HEK293 (cell line): Measurements from ENCODE around the gene LCA5L.
A peak's percentile ranks its signal among the peaks of the same experiment; 100 is the strongest.

Source experiments
- CTCF ChIA-PET: fragments of 350-600 bp; formaldehyde crosslinking; extraction: SDS; loops from one replicate; lab custom pipeline; 2021; ENCODE audit warnings: antibody characterized with exemption; lab: Yijun Ruan, JAX
- POLR2A ChIA-PET: fragments of 300-600 bp; formaldehyde crosslinking; extraction: SDS; loops from one replicate; lab custom pipeline; 2020; ENCODE audit warnings: antibody characterized with exemption, inconsistent platforms; lab: Yijun Ruan, JAX
- H3K27ac ChIP-seq: fragments of 200-500 bp; sonication (Bioruptor generic); 2 replicates; pipeline ENCODE4 v1.5.1; 2014; ENCODE audit warnings: low read depth, low read length, control low read depth, inconsistent platforms; ENCODE audit errors: extremely low read depth
- H3K36me3 ChIP-seq, 2 experiments: fragments of 200-500 bp in 1 of 2; sonication (Bioruptor generic) in 1 of 2; 1 replicate in 1 of 2; 2 replicates in 1 of 2; pipeline ENCODE4 v1.5.1; 2014 to 2017; ENCODE audit warnings: inconsistent platforms in 2 of 2, low read length in 2 of 2; ENCODE audit not compliant: control insufficient read depth in 2 of 2, insufficient read depth in 1 of 2
- H3K4me1 ChIP-seq: fragments of 200-500 bp; sonication (Bioruptor generic); 2 replicates; pipeline ENCODE4 v1.5.1; 2014; ENCODE audit warnings: mild to moderate bottlenecking, low read length, inconsistent platforms; ENCODE audit not compliant: control insufficient read depth, insufficient read depth
- H3K4me3 ChIP-seq: 2 replicates; pipeline ENCODE4 v1.5.1; 2011; ENCODE audit warnings: low read depth, mild to moderate bottlenecking, control low read depth, low read length, moderate library complexity
- H3K9me3 ChIP-seq: fragments of 200-500 bp; sonication (Bioruptor generic); 2 replicates; pipeline ENCODE4 v1.5.1; 2014; ENCODE audit warnings: low read depth, low read length, inconsistent platforms; ENCODE audit not compliant: control insufficient read depth, insufficient read depth
- SCRT1 ChIP-seq: fragments of 450-650 bp; formaldehyde crosslinking; IDR thresholded peaks from 2 replicates; pipeline ENCODE4 v1.5.1; 2016; ENCODE audit warnings: missing biosample characterization, missing genetic modification characterization, borderline replicate concordance
- YY1 ChIP-seq: fragments of 450-650 bp; formaldehyde crosslinking; IDR thresholded peaks from 2 replicates; pipeline ENCODE4 v1.5.1; 2018; ENCODE audit warnings: missing biosample characterization, missing genetic modification characterization
- ZBTB48 ChIP-seq: fragments of 450-650 bp; formaldehyde crosslinking; IDR thresholded peaks from 2 replicates; pipeline ENCODE4 v1.5.1; 2016; ENCODE audit warnings: missing biosample characterization, missing genetic modification characterization
- ZFP41 ChIP-seq: fragments of 450-650 bp; formaldehyde crosslinking; IDR thresholded peaks from 2 replicates; pipeline ENCODE4 v1.5.1; 2016; ENCODE audit warnings: missing biosample characterization, missing genetic modification characterization, borderline replicate concordance
- ZNF138 ChIP-seq: fragments of 450-650 bp; formaldehyde crosslinking; IDR thresholded peaks from 2 replicates; pipeline ENCODE4 v1.5.1; 2016; ENCODE audit warnings: missing biosample characterization, missing genetic modification characterization, borderline replicate concordance
- ZNF169 ChIP-seq: fragments of 450-650 bp; formaldehyde crosslinking; IDR thresholded peaks from 2 replicates; pipeline ENCODE4 v1.5.1; 2016; ENCODE audit warnings: missing biosample characterization, missing genetic modification characterization
- ZNF174 ChIP-seq: fragments of 450-650 bp; formaldehyde crosslinking; IDR thresholded peaks from 2 replicates; pipeline ENCODE4 v1.5.0; 2017; ENCODE audit warnings: missing biosample characterization, mild to moderate bottlenecking, missing genetic modification characterization
- ZNF2 ChIP-seq: fragments of 450-650 bp; formaldehyde crosslinking; IDR thresholded peaks from 2 replicates; pipeline ENCODE4 v1.5.1; 2016; ENCODE audit warnings: missing biosample characterization, missing genetic modification characterization
- ZNF211 ChIP-seq: fragments of 450-650 bp; formaldehyde crosslinking; IDR thresholded peaks from 2 replicates; pipeline ENCODE4 v1.5.1; 2016; ENCODE audit warnings: low read depth, missing biosample characterization, missing genetic modification characterization
- ZNF350 ChIP-seq: fragments of 450-650 bp; formaldehyde crosslinking; IDR thresholded peaks from 2 replicates; pipeline ENCODE4 v1.5.0; 2017; ENCODE audit warnings: missing biosample characterization, mild to moderate bottlenecking, missing genetic modification characterization
- ZNF404 ChIP-seq: fragments of 450-650 bp; formaldehyde crosslinking; IDR thresholded peaks from 2 replicates; pipeline ENCODE4 v1.5.1; 2017; ENCODE audit warnings: missing biosample characterization, missing genetic modification characterization
- ZNF48 ChIP-seq: fragments of 450-650 bp; formaldehyde crosslinking; IDR thresholded peaks from 2 replicates; pipeline ENCODE4 v1.5.1; 2016; ENCODE audit warnings: missing biosample characterization, missing genetic modification characterization
- ZNF830 ChIP-seq: fragments of 450-650 bp; IDR thresholded peaks from 2 replicates; pipeline ENCODE4 v1.5.0; 2018; ENCODE audit warnings: missing biosample characterization, missing genetic modification characterization, low read depth, mild to moderate bottlenecking, moderate library complexity
- TF ChIP-seq, protein P1 (sequence below): fragments of 450-650 bp; formaldehyde crosslinking; IDR thresholded peaks from 2 replicates; pipeline ENCODE4 v1.5.1; 2016; ENCODE audit warnings: missing biosample characterization, missing genetic modification characterization, low read depth
- TF ChIP-seq, protein P2 (sequence below): fragments of 450-650 bp; formaldehyde crosslinking; conservative IDR thresholded peaks from 2 replicates; pipeline ENCODE4 v1.5.1; 2016; ENCODE audit warnings: low read depth, missing biosample characterization, missing genetic modification characterization
- TF ChIP-seq, protein P3 (sequence below): fragments of 450-650 bp; formaldehyde crosslinking; IDR thresholded peaks from 2 replicates; pipeline ENCODE4 v1.5.1; 2016; ENCODE audit warnings: missing biosample characterization, missing genetic modification characterization
- TF ChIP-seq, protein P4 (sequence below): fragments of 450-650 bp; formaldehyde crosslinking; IDR thresholded peaks from 2 replicates; pipeline ENCODE4 v1.5.1; 2016; ENCODE audit warnings: missing biosample characterization, missing genetic modification characterization
- TF ChIP-seq, protein P5 (sequence below): fragments of 450-650 bp; formaldehyde crosslinking; IDR thresholded peaks from 2 replicates; pipeline ENCODE4 v1.5.1; 2016; ENCODE audit warnings: missing biosample characterization, missing genetic modification characterization
- TF ChIP-seq, protein P6 (sequence below): fragments of 450-650 bp; formaldehyde crosslinking; IDR thresholded peaks from 2 replicates; pipeline ENCODE4 v1.5.1; 2016; ENCODE audit warnings: missing biosample characterization, missing genetic modification characterization, borderline replicate concordance

The LCA5L gene

DNA sequence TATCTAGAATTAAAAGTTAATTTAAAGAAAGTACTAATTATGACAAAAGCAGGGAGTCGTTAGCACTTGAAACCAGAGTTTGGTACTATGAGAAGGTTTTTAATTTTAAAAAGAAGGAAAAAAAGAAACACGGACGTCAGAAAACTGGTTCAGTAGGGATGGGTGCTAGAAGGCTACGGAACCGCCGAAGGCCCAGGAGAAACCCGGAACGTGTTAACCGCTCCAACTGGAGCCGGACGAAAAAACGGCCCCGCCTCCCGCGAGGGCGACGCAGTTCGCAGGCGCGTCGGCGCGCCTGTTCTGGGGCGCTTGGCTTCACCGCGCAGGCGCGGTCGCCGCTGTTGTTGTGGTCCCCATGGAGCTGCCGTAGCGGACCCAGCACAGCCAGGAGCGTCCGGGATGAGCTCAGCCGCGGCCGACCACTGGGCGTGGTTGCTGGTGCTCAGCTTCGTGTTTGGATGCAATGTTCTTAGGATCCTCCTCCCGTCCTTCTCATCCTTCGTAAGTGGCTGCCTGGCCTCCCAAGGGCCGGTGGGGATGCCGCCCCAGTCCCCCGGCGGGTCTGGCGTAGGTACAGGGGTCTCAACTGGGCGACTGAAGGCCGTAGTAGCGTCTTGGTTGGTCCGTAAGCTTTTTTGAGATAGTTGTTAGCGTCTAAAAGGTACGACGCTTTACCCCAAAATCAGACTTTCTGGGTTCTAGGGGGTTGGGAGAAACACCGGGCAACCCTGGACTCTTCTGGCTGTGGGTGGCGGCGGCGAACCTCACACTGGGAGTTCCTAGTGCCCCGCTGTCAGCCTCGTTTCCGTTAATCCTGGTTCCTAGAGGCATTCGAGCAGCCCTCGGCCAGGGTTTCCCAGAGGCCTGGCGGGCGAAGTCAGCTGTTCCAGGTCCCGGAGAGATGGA is 65.3 kb downstream of the LCA5L start:
- ChIA-PET CTCF (interaction anchor here (0.7 to 1.3 kb wide), 4 partner anchors 12 to 61 kb away, joined by 3 read pairs; no protein-coding TSS in a partner anchor), POLR2A (interaction anchor here (0.5 to 1.9 kb wide), 17 partner anchors 12 to 414 kb away, joined by 3 to 29 read pairs (median 3); partner anchors contain the start of genes BRWD1, HMGN1 and PSMG1)
- no peaks in the 10 kb centered on the region; a peak in 1 of 3 replicates for H3K36me3 ChIP-seq
- peak overlapping the region; percentile 72 for H3K4me3 ChIP-seq
- no peaks in the 10 kb centered on the region for H3K9me3 ChIP-seq
- peaks cover 2% of the 10 kb centered on the region; the same call in 1 of the 2 replicates for H3K4me1 ChIP-seq
- H3K27ac ChIP-seq: peak overlapping the region; percentile 53
- TF ChIP-seq ZNF830 (tag by site-specific recombination): no peak
- no peak for TF ChIP-seq ZNF350
- no peak for TF ChIP-seq SCRT1 (tag by site-specific recombination)
- peak; percentile 30; the same call in 1 of the 2 replicates for TF ChIP-seq ZNF2
- TF ChIP-seq, protein P1, sequence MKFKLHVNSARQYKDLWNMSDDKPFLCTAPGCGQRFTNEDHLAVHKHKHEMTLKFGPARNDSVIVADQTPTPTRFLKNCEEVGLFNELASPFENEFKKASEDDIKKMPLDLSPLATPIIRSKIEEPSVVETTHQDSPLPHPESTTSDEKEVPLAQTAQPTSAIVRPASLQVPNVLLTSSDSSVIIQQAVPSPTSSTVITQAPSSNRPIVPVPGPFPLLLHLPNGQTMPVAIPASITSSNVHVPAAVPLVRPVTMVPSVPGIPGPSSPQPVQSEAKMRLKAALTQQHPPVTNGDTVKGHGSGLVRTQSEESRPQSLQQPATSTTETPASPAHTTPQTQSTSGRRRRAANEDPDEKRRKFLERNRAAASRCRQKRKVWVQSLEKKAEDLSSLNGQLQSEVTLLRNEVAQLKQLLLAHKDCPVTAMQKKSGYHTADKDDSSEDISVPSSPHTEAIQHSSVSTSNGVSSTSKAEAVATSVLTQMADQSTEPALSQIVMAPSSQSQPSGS (tag by site-specific recombination): no peak
- TF ChIP-seq, protein P2, sequence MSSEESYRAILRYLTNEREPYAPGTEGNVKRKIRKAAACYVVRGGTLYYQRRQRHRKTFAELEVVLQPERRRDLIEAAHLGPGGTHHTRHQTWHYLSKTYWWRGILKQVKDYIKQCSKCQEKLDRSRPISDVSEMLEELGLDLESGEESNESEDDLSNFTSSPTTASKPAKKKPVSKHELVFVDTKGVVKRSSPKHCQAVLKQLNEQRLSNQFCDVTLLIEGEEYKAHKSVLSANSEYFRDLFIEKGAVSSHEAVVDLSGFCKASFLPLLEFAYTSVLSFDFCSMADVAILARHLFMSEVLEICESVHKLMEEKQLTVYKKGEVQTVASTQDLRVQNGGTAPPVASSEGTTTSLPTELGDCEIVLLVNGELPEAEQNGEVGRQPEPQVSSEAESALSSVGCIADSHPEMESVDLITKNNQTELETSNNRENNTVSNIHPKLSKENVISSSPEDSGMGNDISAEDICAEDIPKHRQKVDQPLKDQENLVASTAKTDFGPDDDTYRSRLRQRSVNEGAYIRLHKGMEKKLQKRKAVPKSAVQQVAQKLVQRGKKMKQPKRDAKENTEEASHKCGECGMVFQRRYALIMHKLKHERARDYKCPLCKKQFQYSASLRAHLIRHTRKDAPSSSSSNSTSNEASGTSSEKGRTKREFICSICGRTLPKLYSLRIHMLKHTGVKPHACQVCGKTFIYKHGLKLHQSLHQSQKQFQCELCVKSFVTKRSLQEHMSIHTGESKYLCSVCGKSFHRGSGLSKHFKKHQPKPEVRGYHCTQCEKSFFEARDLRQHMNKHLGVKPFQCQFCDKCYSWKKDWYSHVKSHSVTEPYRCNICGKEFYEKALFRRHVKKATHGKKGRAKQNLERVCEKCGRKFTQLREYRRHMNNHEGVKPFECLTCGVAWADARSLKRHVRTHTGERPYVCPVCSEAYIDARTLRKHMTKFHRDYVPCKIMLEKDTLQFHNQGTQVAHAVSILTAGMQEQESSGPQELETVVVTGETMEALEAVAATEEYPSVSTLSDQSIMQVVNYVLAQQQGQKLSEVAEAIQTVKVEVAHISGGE (tag by site-specific recombination): peak; percentile 72
- TF ChIP-seq, protein P3, sequence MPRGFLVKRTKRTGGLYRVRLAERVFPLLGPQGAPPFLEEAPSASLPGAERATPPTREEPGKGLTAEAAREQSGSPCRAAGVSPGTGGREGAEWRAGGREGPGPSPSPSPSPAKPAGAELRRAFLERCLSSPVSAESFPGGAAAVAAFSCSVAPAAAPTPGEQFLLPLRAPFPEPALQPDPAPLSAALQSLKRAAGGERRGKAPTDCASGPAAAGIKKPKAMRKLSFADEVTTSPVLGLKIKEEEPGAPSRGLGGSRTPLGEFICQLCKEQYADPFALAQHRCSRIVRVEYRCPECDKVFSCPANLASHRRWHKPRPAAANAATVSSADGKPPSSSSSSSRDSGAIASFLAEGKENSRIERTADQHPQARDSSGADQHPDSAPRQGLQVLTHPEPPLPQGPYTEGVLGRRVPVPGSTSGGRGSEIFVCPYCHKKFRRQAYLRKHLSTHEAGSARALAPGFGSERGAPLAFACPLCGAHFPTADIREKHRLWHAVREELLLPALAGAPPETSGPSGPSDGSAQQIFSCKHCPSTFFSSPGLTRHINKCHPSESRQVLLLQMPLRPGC: 0 out of 2 replicates have a peak, but pooled peaks have one; percentile 12
- no peak for TF ChIP-seq YY1 (tag by site-specific recombination)
- peak; percentile 54; the same call in 1 of the 2 replicates for TF ChIP-seq ZBTB48 (tag by site-specific recombination)
- TF ChIP-seq ZNF174 (tag by site-specific recombination): no peak
- TF ChIP-seq, protein P4, sequence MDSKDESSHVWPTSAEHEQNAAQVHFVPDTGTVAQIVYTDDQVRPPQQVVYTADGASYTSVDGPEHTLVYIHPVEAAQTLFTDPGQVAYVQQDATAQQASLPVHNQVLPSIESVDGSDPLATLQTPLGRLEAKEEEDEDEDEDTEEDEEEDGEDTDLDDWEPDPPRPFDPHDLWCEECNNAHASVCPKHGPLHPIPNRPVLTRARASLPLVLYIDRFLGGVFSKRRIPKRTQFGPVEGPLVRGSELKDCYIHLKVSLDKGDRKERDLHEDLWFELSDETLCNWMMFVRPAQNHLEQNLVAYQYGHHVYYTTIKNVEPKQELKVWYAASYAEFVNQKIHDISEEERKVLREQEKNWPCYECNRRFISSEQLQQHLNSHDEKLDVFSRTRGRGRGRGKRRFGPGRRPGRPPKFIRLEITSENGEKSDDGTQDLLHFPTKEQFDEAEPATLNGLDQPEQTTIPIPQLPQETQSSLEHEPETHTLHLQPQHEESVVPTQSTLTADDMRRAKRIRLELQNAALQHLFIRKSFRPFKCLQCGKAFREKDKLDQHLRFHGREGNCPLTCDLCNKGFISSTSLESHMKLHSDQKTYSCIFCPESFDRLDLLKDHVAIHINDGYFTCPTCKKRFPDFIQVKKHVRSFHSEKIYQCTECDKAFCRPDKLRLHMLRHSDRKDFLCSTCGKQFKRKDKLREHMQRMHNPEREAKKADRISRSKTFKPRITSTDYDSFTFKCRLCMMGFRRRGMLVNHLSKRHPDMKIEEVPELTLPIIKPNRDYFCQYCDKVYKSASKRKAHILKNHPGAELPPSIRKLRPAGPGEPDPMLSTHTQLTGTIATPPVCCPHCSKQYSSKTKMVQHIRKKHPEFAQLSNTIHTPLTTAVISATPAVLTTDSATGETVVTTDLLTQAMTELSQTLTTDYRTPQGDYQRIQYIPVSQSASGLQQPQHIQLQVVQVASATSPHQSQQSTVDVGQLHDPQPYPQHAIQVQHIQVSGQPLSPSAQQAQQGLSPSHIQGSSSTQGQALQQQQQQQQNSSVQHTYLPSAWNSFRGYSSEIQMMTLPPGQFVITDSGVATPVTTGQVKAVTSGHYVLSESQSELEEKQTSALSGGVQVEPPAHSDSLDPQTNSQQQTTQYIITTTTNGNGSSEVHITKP (tag by site-specific recombination): peak; percentile 32
- TF ChIP-seq ZNF48 (tag by site-specific recombination): no peak
- no peak for TF ChIP-seq ZFP41
- TF ChIP-seq ZNF404 (tag by site-specific recombination): no peak
- TF ChIP-seq, protein P5, sequence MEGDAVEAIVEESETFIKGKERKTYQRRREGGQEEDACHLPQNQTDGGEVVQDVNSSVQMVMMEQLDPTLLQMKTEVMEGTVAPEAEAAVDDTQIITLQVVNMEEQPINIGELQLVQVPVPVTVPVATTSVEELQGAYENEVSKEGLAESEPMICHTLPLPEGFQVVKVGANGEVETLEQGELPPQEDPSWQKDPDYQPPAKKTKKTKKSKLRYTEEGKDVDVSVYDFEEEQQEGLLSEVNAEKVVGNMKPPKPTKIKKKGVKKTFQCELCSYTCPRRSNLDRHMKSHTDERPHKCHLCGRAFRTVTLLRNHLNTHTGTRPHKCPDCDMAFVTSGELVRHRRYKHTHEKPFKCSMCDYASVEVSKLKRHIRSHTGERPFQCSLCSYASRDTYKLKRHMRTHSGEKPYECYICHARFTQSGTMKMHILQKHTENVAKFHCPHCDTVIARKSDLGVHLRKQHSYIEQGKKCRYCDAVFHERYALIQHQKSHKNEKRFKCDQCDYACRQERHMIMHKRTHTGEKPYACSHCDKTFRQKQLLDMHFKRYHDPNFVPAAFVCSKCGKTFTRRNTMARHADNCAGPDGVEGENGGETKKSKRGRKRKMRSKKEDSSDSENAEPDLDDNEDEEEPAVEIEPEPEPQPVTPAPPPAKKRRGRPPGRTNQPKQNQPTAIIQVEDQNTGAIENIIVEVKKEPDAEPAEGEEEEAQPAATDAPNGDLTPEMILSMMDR: no peak
- TF ChIP-seq, protein P6, sequence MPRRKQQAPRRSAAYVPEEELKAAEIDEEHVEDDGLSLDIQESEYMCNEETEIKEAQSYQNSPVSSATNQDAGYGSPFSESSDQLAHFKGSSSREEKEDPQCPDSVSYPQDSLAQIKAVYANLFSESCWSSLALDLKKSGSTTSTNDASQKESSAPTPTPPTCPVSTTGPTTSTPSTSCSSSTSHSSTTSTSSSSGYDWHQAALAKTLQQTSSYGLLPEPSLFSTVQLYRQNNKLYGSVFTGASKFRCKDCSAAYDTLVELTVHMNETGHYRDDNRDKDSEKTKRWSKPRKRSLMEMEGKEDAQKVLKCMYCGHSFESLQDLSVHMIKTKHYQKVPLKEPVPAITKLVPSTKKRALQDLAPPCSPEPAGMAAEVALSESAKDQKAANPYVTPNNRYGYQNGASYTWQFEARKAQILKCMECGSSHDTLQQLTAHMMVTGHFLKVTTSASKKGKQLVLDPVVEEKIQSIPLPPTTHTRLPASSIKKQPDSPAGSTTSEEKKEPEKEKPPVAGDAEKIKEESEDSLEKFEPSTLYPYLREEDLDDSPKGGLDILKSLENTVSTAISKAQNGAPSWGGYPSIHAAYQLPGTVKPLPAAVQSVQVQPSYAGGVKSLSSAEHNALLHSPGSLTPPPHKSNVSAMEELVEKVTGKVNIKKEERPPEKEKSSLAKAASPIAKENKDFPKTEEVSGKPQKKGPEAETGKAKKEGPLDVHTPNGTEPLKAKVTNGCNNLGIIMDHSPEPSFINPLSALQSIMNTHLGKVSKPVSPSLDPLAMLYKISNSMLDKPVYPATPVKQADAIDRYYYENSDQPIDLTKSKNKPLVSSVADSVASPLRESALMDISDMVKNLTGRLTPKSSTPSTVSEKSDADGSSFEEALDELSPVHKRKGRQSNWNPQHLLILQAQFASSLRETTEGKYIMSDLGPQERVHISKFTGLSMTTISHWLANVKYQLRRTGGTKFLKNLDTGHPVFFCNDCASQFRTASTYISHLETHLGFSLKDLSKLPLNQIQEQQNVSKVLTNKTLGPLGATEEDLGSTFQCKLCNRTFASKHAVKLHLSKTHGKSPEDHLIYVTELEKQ (tag by site-specific recombination): no peak
- TF ChIP-seq ZNF169 (tag by site-specific recombination): no peak
- no peak for TF ChIP-seq ZNF138 (tag by site-specific recombination)
- no peak for TF ChIP-seq ZNF211
